Suprapubic skin (tissue), 4 donors: Measurements from ENCODE around the gene STAM2.

Experiments used
- EP300 ChIP-seq: sonication (generic); formaldehyde crosslinking; IDR thresholded peaks from one replicate; pipeline ENCODE4 v1.6.1; 2017; ENCODE audit warnings: antibody characterized with exemption
- POLR2A ChIP-seq, 2 donors: fragments of 450-650 bp; IDR thresholded peaks; one replicate each; pipeline ENCODE4 v1.6.1; 2017; ENCODE audit warnings: antibody characterized with exemption in 2 of 2, mild to moderate bottlenecking in 2 of 2, moderate library complexity in 2 of 2
- POLR2AphosphoS5 ChIP-seq, 3 donors: sonication (generic); formaldehyde crosslinking; IDR thresholded peaks; one replicate each; pipeline ENCODE4 v1.6.1; 2017; ENCODE audit warnings: antibody characterized with exemption in 3 of 3
- TF ChIP-seq, protein P1 (sequence below), 2 donors: fragments of 200-600 bp in 1 of 2; fragments of 450-650 bp in 1 of 2; sonication (generic) in 1 of 2; IDR thresholded peaks; one replicate each; pipeline ENCODE4 v1.5.1; 2016 to 2019; ENCODE audit warnings: antibody characterized with exemption in 2 of 2, mild to moderate bottlenecking in 1 of 2, moderate library complexity in 1 of 2

DNA sequence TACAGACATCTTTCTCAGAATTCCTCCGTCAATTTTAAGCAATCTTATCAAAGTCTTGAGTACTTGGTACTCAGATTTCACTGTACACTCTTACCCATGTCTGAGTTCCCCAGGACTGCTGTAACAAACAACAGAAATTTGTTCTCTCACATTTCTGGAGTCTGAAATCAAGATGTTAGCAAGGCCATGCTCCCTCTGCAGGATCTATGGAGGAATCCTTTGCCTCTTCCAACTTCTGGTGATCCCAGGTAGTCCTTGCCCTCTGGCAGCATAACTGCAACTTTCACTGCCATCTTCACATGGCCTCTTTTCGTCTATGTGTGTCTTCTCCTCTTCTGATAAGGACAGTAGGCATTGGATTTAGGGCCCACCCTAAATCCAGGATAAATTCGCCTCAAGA is 59.6 kb downstream of the STAM2 start:
- TF ChIP-seq, protein P1, sequence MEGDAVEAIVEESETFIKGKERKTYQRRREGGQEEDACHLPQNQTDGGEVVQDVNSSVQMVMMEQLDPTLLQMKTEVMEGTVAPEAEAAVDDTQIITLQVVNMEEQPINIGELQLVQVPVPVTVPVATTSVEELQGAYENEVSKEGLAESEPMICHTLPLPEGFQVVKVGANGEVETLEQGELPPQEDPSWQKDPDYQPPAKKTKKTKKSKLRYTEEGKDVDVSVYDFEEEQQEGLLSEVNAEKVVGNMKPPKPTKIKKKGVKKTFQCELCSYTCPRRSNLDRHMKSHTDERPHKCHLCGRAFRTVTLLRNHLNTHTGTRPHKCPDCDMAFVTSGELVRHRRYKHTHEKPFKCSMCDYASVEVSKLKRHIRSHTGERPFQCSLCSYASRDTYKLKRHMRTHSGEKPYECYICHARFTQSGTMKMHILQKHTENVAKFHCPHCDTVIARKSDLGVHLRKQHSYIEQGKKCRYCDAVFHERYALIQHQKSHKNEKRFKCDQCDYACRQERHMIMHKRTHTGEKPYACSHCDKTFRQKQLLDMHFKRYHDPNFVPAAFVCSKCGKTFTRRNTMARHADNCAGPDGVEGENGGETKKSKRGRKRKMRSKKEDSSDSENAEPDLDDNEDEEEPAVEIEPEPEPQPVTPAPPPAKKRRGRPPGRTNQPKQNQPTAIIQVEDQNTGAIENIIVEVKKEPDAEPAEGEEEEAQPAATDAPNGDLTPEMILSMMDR (IDR thresholded peaks at IDR 0.05), result no peak
- TF ChIP-seq POLR2A (IDR thresholded peaks at IDR 0.05) (no peak), EP300 (no peak), POLR2AphosphoS5 (IDR thresholded peaks at IDR 0.05) (no peak)
